Lower leg skin (tissue), 4 donors: ENCODE results near the gene PRG3. TPM values are rescaled to one million over a fixed set of nuclear protein-coding genes. Genes with fewer than 3 reads are reported as not detected.
"Not testable (repeated sequence)": the region's sequence is repeated elsewhere in the genome, so short reads cannot be mapped to it uniquely, and the experiment has no call there.

Experiments used
- DNase-seq, 2 donors: peaks; one replicate each; pipeline ENCODE4 v3.0.0-alpha.2; 2019; ENCODE audit warnings: low spot score in 2 of 2
- H3K4me3 ChIP-seq: fragments of 200-600 bp; sonication (generic); 2 replicates; pipeline ENCODE4 v1.5.1; 2017; ENCODE audit warnings: mild to moderate bottlenecking, low read depth; ENCODE audit not compliant: poor library complexity, severe bottlenecking
- POLR2A ChIP-seq, 2 donors: fragments of 450-650 bp; IDR thresholded peaks; one replicate each; pipeline ENCODE4 v1.6.1; 2016 to 2017; ENCODE audit warnings: antibody characterized with exemption in 2 of 2, mild to moderate bottlenecking in 1 of 2, moderate library complexity in 1 of 2
- WGBS, 2 donors: methylation state at CpG; one replicate each; pipeline ENCODE4 v1.1.5; 2018; 5-methylcytosine and 5-hydroxymethylcytosine counted together
- intact Hi-C: fragments of 100-400 bp; cut with DNase I; formaldehyde crosslinking; loops from one replicate; pipeline ENCODE4 v1.15.0; 2023; ENCODE audit warnings: low total_unique reads
- total RNA-seq, 4 donors: library from RNA; depleted of rRNA; stranded (reverse); fragments of >200 nt; gene quantifications; one replicate each; pipeline ENCODE4 v1.1.0, GENCODE V29; 2016
- TF ChIP-seq, protein P1 (sequence below), 3 donors: fragments of 450-650 bp; IDR thresholded peaks; one replicate each; pipeline ENCODE4 v1.5.1; 2016; ENCODE audit warnings: antibody characterized with exemption in 3 of 3, mild to moderate bottlenecking in 3 of 3, moderate library complexity in 2 of 3

The PRG3 gene
- total RNA-seq, 4 donors from 2014 or later, result not detected

DNA sequence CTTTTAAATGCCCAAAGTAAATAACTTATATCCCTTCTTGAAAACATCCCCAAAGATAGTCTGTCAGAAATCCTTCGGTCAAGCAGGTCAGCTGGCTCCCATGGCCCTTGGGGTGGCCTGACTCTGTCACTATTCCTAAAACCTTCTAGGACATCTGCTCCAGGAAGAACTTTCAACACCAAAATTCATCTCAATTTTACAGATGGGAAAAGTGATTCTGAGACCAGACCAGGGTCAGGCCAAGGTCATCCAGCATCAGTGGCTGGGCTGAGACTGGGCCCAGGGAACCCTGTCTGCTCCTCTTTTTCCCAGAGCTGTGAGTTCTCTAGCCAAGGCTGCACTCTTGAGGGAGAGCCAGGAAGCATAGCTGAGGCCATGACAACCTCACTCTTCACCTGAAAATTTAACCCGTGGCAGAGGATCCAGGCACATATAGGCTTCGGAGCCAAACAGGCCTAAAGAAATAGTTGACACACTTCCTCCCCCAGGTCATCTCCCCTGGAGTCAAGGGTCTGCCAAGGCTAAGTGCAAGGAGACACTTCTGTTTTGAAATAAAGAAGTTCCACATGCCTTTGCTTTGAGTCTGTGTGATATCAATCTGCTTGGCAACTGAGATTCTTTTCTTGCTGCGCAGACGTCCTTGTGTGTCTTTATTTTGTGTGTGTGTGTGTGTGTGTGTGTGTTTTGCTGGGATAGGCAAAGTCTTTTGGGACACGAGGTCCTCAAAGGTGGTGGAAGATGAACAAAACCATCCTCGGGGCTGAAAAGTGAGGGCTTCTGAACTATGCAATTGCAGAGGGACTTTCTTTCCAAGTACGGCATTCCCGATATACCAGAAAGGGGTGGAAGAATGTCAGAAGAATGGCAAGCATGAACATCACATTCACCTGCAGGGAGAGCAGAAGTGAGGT is 26.3 kb upstream of the PRG3 start:
- intact Hi-C loops, result no loop called here
- H3K4me3 ChIP-seq, result no peak overlapping the region
- no peak for TF ChIP-seq POLR2A (IDR thresholded peaks at IDR 0.05)
- TF ChIP-seq, protein P1, sequence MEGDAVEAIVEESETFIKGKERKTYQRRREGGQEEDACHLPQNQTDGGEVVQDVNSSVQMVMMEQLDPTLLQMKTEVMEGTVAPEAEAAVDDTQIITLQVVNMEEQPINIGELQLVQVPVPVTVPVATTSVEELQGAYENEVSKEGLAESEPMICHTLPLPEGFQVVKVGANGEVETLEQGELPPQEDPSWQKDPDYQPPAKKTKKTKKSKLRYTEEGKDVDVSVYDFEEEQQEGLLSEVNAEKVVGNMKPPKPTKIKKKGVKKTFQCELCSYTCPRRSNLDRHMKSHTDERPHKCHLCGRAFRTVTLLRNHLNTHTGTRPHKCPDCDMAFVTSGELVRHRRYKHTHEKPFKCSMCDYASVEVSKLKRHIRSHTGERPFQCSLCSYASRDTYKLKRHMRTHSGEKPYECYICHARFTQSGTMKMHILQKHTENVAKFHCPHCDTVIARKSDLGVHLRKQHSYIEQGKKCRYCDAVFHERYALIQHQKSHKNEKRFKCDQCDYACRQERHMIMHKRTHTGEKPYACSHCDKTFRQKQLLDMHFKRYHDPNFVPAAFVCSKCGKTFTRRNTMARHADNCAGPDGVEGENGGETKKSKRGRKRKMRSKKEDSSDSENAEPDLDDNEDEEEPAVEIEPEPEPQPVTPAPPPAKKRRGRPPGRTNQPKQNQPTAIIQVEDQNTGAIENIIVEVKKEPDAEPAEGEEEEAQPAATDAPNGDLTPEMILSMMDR (IDR thresholded peaks at IDR 0.05), result no peak
- DNase-seq, result no peak
- WGBS, 2 donors, result 76 to 81% methylated on average over 9 of the region's 9 CpGs

DNA sequence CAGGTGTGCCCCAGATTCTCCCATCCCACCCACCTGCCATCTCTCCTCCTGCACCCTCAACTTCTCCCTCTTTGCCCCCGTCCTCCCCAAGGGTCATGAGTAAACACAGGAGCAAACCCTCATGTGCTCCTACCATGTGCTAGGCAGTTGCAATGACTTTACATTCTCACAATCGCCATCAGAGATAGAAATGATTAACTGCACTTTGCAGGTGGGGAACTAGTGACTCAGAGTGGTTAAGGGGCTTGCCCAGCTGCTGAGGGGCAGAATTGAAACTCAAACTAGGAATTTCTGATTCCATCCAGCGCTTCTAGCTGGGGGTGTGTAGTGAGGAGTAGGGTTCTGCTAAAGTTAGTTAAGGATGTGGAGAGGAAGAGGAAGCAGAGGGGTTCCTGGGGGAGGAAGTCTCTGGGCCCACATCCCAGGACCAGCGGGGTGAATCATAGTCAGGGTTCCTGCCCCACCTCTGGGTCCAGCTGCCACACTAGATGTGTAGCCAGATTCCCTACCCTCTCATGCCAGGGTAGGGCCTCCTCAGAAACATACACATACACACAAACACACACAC is 25.5 kb upstream of the PRG3 start:
- WGBS, 2 donors, result 55 to 63% methylated on average over 4 of the region's 4 CpGs
- TF ChIP-seq POLR2A (IDR thresholded peaks at IDR 0.05), result no peak
- TF ChIP-seq, protein P1 (IDR thresholded peaks at IDR 0.05), result no peak
- intact Hi-C loops, result no loop called here
- H3K4me3 ChIP-seq, result no peak overlapping the region
- peak in 1 of 2 donors; percentile 27 for DNase-seq

DNA sequence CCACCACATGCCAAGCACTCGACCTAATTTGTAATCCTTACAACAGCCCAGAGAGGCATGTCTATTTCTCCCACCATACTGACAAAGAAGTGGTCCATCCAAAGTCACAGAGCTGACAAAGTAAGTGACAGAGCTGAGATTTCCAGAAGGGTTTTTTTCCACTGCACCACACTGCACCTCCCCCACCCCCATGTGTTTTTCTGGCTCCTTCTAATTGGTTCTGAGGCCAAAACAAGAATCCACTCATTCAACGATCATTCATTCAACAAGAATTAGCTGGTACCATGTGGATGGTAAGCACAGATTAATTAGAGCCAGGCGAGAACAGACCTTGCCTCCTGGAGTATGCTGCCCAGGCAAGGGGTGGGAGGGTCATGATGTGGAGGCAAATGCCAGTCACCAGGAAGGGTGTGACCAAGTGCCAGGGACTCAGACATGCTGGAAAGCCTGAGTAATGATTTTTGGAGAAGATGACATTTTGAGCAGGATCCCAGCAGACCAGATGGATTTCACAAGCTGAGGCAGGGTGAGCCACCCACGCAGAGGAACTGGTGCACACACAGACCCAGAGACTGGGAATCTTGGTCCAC is 24.4 kb upstream of the PRG3 start:
- intact Hi-C loops, result no loop called here
- WGBS, 2 donors, result 35 to 44% methylated on average over 4 of the region's 4 CpGs
- no peak overlapping the region for H3K4me3 ChIP-seq
- no peak for TF ChIP-seq POLR2A (IDR thresholded peaks at IDR 0.05)
- TF ChIP-seq, protein P1 (IDR thresholded peaks at IDR 0.05), result no peak
- no peak for DNase-seq

DNA sequence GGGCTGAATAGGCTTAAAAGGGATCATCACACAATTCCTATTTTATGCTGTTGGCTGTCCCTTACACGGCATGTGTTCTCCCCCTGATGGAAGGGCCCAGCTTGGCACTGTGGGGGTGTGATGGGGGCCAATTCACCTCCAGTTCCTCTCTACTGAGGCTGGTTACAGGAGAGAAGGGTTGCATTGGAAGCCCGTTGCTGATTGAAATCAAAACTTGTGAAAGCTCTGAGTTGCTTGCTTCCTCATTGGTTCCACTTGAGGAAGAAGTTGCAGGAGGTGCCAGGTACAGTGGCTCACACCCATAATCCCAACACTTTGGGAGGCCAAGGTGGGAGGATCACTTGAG is 22.8 kb upstream of the PRG3 start:
- WGBS, 2 donors, result 69 to 90% methylated on average over 2 of the region's 2 CpGs
- no peak for DNase-seq
- H3K4me3 ChIP-seq, result no peak overlapping the region
- no peak for TF ChIP-seq POLR2A (IDR thresholded peaks at IDR 0.05)
- TF ChIP-seq, protein P1 (IDR thresholded peaks at IDR 0.05), result no peak
- intact Hi-C loops, result no loop called here

DNA sequence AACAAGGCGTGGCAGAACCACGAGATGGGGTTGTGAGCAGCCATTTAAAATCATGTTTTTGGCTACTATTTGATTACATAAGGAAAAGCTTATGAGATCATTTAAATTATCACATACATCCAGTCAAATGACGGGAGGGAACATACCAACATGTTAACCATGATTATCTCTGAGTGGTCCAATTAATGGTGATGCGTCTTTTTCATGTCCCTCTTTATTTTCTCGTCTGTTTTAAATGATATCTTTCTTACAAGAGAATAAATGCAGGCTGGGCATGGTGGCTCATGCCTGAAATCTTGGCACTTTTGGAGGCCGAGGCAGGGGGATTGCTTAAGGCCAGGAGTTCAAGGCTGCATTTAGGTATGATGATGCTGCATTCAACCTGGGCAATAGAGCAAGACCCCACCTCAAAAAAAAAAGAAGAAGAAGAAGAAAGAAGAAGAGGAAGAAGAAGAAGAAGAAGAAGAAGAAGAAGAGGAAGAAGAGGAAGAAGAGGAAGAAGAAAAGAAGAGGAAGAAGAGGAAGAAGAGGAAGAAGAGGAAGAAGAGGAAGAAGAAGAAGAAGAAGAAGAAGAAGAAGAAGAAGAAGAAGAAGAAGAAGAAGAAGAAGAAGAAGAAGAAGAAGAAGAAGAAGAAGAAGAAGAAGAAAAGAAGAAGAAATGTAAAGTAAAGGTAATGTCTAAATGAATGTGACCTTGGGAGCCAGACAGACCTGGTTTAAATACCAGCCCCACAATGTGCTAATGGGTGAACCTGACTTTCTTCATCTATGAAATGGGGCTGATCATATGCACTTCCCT is 22.3 kb upstream of the PRG3 start:
- H3K4me3 ChIP-seq, intact Hi-C loops, DNase-seq: not testable (repeated sequence)
- WGBS, 2 donors, result 78 to 84% methylated on average over 6 of the region's 6 CpGs
